Right lobe of liver (tissue), 4 donors: Measurements from ENCODE around the gene PACRG.

ENCODE experiments used
- POLR2A ChIP-seq: fragments of 450-650 bp; IDR thresholded peaks from one replicate; pipeline ENCODE4 v1.6.1; 2017; ENCODE audit warnings: antibody characterized with exemption, mild to moderate bottlenecking
- TF ChIP-seq, protein P1 (sequence below), 4 donors: fragments of 200-600 bp in 3 of 4; fragments of 450-650 bp in 1 of 4; IDR thresholded peaks; one replicate each; pipeline versions ENCODE4 v1.5.1 to v1.8.0; 2016 to 2022; ENCODE audit warnings: antibody characterized with exemption in 4 of 4, mild to moderate bottlenecking in 2 of 4
- donor health status: DM: no; HTN: no; CAD: no.
- donor health status: DM: no; HTN: no; CAD: no.
- donor health status: DM: no; HTN: yes; CAD: no.

DNA sequence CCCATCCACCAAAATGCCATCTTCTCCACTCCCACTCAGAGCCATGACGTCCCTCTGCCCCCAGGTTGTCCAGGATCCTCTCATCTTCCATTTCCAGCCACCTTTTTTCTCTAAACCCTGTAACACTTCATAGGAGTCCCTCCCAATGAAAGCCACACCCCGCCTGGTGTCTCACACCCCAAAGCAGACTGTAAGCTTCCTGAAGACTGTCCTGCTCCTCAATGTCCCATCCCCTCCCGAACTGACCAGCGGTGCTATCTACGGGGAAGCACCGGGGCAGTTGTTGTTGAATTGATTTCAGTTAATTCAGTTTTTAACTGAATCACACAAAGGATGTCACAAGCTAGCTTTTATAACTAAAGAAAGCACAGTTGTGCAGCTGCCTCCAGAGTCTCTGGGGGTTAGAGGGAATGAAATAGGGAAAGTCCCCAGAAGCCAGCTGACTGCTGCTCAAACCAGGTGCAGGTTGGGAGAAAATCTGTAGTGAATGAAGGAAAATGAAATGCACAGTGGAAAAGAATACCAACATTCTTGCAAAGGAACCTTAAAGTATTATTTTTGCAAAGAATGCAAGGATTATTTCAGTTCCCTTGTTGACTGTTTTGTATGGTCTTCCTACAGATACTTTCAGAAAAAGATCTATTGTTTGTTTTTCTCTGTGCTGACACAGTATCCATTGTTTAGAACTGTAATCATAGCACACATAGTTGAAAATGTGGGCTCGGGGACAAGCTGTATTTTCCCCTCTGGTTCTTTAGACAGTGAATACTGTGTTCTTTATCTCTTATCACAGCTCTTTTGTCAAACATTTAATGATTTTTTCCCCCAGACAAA lies 464.1 kb downstream of the PACRG start:
- TF ChIP-seq, protein P1, sequence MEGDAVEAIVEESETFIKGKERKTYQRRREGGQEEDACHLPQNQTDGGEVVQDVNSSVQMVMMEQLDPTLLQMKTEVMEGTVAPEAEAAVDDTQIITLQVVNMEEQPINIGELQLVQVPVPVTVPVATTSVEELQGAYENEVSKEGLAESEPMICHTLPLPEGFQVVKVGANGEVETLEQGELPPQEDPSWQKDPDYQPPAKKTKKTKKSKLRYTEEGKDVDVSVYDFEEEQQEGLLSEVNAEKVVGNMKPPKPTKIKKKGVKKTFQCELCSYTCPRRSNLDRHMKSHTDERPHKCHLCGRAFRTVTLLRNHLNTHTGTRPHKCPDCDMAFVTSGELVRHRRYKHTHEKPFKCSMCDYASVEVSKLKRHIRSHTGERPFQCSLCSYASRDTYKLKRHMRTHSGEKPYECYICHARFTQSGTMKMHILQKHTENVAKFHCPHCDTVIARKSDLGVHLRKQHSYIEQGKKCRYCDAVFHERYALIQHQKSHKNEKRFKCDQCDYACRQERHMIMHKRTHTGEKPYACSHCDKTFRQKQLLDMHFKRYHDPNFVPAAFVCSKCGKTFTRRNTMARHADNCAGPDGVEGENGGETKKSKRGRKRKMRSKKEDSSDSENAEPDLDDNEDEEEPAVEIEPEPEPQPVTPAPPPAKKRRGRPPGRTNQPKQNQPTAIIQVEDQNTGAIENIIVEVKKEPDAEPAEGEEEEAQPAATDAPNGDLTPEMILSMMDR (IDR thresholded peaks at IDR 0.05) = no peak
- TF ChIP-seq POLR2A = no peak
